ENCODE results near the gene CELF3.

DNA sequence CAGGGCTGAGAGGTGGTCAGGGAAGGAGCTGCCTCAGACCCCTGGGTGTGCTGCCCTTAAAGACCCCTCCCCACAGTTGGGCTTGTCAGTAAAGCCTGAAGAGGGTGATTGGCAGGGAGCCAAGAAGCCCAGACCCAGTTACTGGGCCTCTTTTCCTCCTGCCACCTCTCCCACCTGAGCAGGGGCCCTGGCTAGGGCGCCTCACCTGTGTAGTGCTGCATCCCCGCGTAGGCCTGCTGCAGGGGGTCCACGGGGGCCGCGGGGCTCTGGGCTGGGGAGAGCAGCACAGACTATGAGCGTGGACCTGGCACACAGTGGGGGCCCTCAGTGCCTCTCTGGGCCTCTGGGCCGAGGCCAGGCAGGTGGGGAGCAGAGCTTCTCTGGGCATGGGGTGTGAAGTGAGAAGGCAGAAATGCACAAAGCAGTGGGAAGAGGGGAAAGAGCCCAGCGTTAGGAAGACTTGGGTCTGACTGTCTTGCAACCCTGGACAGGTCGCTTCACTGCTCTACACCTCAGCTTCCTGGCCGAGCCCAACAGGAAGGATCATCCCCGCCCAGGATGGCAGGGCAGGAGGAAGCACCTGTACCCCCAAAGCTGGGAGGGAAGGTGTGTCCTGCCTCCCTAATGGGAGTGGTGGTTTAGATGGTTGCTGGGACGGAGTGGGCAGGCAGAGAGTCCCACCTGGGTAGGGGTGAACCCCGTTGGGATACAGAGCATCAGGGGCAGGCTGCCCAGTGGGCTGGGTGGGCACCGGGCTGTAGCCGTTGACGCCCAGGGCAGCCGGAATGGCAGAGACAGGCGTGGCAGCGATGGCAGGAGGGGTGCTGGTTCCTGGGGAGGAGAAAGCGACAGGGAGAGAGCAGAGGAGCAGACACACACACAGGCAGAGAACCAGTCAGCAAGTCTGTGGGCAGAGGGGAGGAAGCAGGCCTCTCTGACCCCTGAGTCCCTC is 9.9 kb downstream of the CELF3 start:
- TF ChIP-seq, protein P1, sequence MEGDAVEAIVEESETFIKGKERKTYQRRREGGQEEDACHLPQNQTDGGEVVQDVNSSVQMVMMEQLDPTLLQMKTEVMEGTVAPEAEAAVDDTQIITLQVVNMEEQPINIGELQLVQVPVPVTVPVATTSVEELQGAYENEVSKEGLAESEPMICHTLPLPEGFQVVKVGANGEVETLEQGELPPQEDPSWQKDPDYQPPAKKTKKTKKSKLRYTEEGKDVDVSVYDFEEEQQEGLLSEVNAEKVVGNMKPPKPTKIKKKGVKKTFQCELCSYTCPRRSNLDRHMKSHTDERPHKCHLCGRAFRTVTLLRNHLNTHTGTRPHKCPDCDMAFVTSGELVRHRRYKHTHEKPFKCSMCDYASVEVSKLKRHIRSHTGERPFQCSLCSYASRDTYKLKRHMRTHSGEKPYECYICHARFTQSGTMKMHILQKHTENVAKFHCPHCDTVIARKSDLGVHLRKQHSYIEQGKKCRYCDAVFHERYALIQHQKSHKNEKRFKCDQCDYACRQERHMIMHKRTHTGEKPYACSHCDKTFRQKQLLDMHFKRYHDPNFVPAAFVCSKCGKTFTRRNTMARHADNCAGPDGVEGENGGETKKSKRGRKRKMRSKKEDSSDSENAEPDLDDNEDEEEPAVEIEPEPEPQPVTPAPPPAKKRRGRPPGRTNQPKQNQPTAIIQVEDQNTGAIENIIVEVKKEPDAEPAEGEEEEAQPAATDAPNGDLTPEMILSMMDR (conservative IDR thresholded peaks at IDR 0.05; ENCODE audit: low read depth, low read length), result no peak
- TF ChIP-seq EZH2phosphoT487 (IDR thresholded peaks at IDR 0.05; ENCODE audit: borderline replicate concordance, low read length) (no peak), EZH2 (IDR thresholded peaks at IDR 0.05; ENCODE audit: low read length, unreplicated experiment) (no peak)

Data from PC-3 (cell line).